Psoas muscle (tissue), 8 donors: Measurements from ENCODE around the gene LARP6. TPM values are rescaled to one million over a fixed set of nuclear protein-coding genes. Genes with fewer than 3 reads are reported as not detected.

Source experiments
- ATAC-seq, 4 donors: fragments of 200-7000 bp; cut with Tn5 transposase; one replicate each; pipeline ENCODE4 v1.9.1; 2020; ENCODE audit warnings: moderate library complexity in 3 of 4, mild to moderate bottlenecking in 2 of 4
- DNase-seq, 2 donors: peaks; one replicate each; pipeline ENCODE4 v3.0.0-alpha.2; 2020
- H3K27ac ChIP-seq: fragments of 200-600 bp; one replicate; pipeline ENCODE4 v1.8.0; 2022
- H3K27me3 ChIP-seq, 3 donors: fragments of 200-600 bp in 1 of 3; one replicate each; pipeline versions ENCODE4 v1.6.1 to v1.8.0; 2013 to 2022; ENCODE audit warnings: low read length in 2 of 3, mild to moderate bottlenecking in 2 of 3, moderate library complexity in 1 of 3; ENCODE audit not compliant: insufficient read depth in 3 of 3
- H3K36me3 ChIP-seq, 2 donors: fragments of 200-600 bp in 1 of 2; one replicate each; pipeline versions ENCODE4 v1.6.1 to v1.8.0; 2013 to 2022; ENCODE audit warnings: low read depth in 1 of 2, mild to moderate bottlenecking in 1 of 2, moderate library complexity in 1 of 2; ENCODE audit not compliant: insufficient read depth in 1 of 2
- H3K4me1 ChIP-seq: fragments of 200-600 bp; one replicate; pipeline ENCODE4 v1.8.0; 2022
- H3K4me3 ChIP-seq: fragments of 200-600 bp; one replicate; pipeline ENCODE4 v1.8.0; 2022; ENCODE audit warnings: mild to moderate bottlenecking
- H3K9me3 ChIP-seq: fragments of 200-600 bp; one replicate; pipeline ENCODE4 v1.8.0; 2022
- CTCF ChIP-seq: fragments of 200-600 bp; IDR thresholded peaks from one replicate; pipeline ENCODE4 v1.8.0; 2022; ENCODE audit warnings: antibody characterized with exemption
- WGBS, 3 donors: extraction: QIAGEN DNeasy Blood & Tissue Kit; methylation state at CpG; one replicate each; pipeline versions ENCODE4 v1.1.6 to v1.1.7; 2013; 5-methylcytosine and 5-hydroxymethylcytosine counted together
- intact Hi-C, 2 donors: fragments of 100-400 bp; cut with DNase I; formaldehyde crosslinking; loops; one replicate each; pipeline versions ENCODE4 v1.11.0 to v1.14.2; 2022
- polyA plus RNA-seq, 3 donors: library from polyadenylated mRNA; stranded (reverse); fragments of 200-250 nt; gene quantifications; one replicate each; pipeline ENCODE4 v1.2.3, GENCODE V29; 2013
- total RNA-seq, 4 donors: library from RNA; stranded (reverse); fragmentation: NEBNext Ultra II Directional in 2 of 4; extraction: Animal tissue kit (Norgen Biotek cat#: 25700) in 2 of 4; gene quantifications; one replicate each; pipeline versions ENCODE4 v1.2.1 to v1.2.4, GENCODE V29; 2021 to 2023
- donor health status: healthy with polysubstance abuse.
- donor health status: DM: no; HTN: no; CAD: no; lungs with moderate emphysema.
- donor health status: Bipolar disorder and iron deficiency.
- donor health status: healthy.
- donor health status: DM: yes; HTN: yes; CAD: no.
- donor health status: DM: no; HTN: no; CAD: no.
- donor health status: DM: no; HTN: no; CAD: no.
- donor health status: DM: yes; HTN: yes; CAD: no.

LARP6 gene
- total and polyA plus RNA-seq, 7 donors = 2.9 to 18.9 (median 6.4) TPM

- no peaks in the 10 kb centered on the region for H3K4me1 ChIP-seq
- WGBS, 3 donors = 86 to 90% (median 88%) methylated on average over 3 of the region's 3 CpGs
These were observed 70.9 kb downstream of the LARP6 start for GRCh38 chr15:70783041-70783440.

GRCh38 chr15:70781236-70781635 lies 72.7 kb downstream of the LARP6 start:
- no peaks in the 10 kb centered on the region for H3K36me3 ChIP-seq
- no peaks in the 10 kb centered on the region for H3K27me3 ChIP-seq
- H3K4me3 ChIP-seq = no peak overlapping the region
- TF ChIP-seq CTCF = no peak
- DNase-seq = no peak
- WGBS, 3 donors = 93 to 97% (median 95%) methylated on average over 5 of the region's 5 CpGs
- H3K9me3 ChIP-seq = no peaks in the 10 kb centered on the region
- no peak for ATAC-seq
- H3K4me1 ChIP-seq = no peaks in the 10 kb centered on the region
- H3K27ac ChIP-seq = no peak overlapping the region
- intact Hi-C loops = no loop called here

More at GRCh38 chr15:70783041-70783440, 70.9 kb downstream of the LARP6 start:
- Histone ChIP-seq H3K27me3 (no peaks in the 10 kb centered on the region), H3K27ac (no peak overlapping the region), H3K36me3 (no peaks in the 10 kb centered on the region), H3K4me3 (no peak overlapping the region), H3K9me3 (no peaks in the 10 kb centered on the region)
- no peak for TF ChIP-seq CTCF
- intact Hi-C loops = no loop called here
- ATAC-seq (no peak), DNase-seq (no peak)

Other genes starting within 250 kb of the LARP6 start
- gene UACA, start 90.6 kb downstream of the LARP6 start, total RNA-seq = 100 to 1,000 TPM; 138 to 426 (median 194) TPM
- 10 to 100 TPM; 17.0 to 95.3 (median 74.5) TPM for gene UACA, start 90.6 kb downstream of the LARP6 start, polyA plus RNA-seq
- gene THAP10, start 38.3 kb upstream of the LARP6 start, total RNA-seq = 1 to 10 TPM in 3 of 4 donors, under 1 TPM in 1; 0.76 to 1.7 (median 1.3) TPM
- gene THAP10, start 38.3 kb upstream of the LARP6 start, polyA plus RNA-seq = 1 to 10 TPM in 2 of 3 donors, under 1 TPM in 1; 0.48 to 2.4 (median 1.2) TPM
- gene LRRC49, start 38.7 kb upstream of the LARP6 start, total RNA-seq = 1 to 10 TPM; 1.1 to 4.4 (median 2.0) TPM
- 1 to 10 TPM in 2 of 3 donors, under 1 TPM in 1; 0.44 to 2.6 (median 1.1) TPM for gene LRRC49, start 38.7 kb upstream of the LARP6 start, polyA plus RNA-seq